Stomach smooth muscle (tissue), 2 donors: ENCODE data around the gene GPSM1.

Source experiments
- H3K27ac ChIP-seq: one replicate; pipeline ENCODE4 v1.7.0; 2013; ENCODE audit warnings: mild to moderate bottlenecking, low read length, inconsistent platforms
- H3K27me3 ChIP-seq, 2 donors: one replicate each; pipeline ENCODE4 v1.7.0; 2013; ENCODE audit warnings: low read length in 2 of 2; ENCODE audit not compliant: insufficient read depth in 2 of 2, control insufficient read depth in 1 of 2
- H3K36me3 ChIP-seq, 2 donors: one replicate each; pipeline ENCODE4 v1.7.0; 2013; ENCODE audit warnings: low read length in 2 of 2; ENCODE audit not compliant: control insufficient read depth in 2 of 2, insufficient read depth in 2 of 2
- H3K4me1 ChIP-seq: one replicate; pipeline ENCODE4 v1.7.0; 2013; ENCODE audit warnings: low read length; ENCODE audit not compliant: control insufficient read depth, insufficient read depth
- H3K4me3 ChIP-seq, 2 donors: one replicate each; pipeline ENCODE4 v1.7.0; 2013; ENCODE audit warnings: low read length in 2 of 2
- H3K9ac ChIP-seq, 2 donors: one replicate each; pipeline ENCODE4 v1.7.0; 2013; ENCODE audit warnings: low read length in 2 of 2, mild to moderate bottlenecking in 1 of 2
- H3K9me3 ChIP-seq, 2 donors: one replicate each; pipeline ENCODE4 v1.7.0; 2013; ENCODE audit warnings: low read length in 2 of 2; ENCODE audit not compliant: control insufficient read depth in 2 of 2
- donor health status: healthy.
- donor health status: Pancreatic carcinoma.

GPSM1 gene

DNA sequence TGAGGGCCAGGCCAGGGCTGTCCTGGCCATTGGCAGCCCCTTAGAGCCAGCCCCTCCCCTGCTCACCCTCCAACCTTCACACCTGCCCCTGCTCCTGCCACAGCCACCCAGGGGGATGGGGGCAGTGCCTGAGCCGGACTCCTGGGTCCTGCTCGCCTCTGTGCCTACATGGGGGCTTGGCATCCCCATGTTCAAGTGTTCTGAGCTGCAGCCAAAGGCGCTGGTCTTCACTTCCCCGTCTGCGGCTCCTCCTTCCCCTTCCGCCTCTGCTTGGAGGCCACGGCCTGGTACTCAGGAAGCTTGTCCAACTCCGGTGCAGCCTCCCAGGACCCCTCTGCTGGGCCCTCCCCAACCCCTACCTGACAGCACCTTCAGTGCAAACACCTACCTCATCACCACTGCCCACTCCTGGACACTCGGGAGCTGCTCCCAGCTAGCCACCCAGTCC lies 38.5 kb downstream of the GPSM1 start:
- Histone ChIP-seq H3K27me3 (peaks cover 0 to 6% of the 10 kb centered on the region in 2 donors), H3K27ac (no peak overlapping the region), H3K4me1 (peaks cover 28% of the 10 kb centered on the region), H3K9me3 (no peaks in the 10 kb centered on the region), H3K4me3 (no peak overlapping the region), H3K36me3 (no peaks in the 10 kb centered on the region), H3K9ac (no peak overlapping the region)

- Histone ChIP-seq H3K9ac (no peak overlapping the region), H3K4me3 (no peak overlapping the region), H3K27ac (no peak overlapping the region), H3K9me3 (no peaks in the 10 kb centered on the region), H3K36me3 (no peaks in the 10 kb centered on the region), H3K4me1 (peaks cover 18% of the 10 kb centered on the region), H3K27me3 (peaks cover 0 to 6% of the 10 kb centered on the region in 2 donors)
These were observed 39.5 kb downstream of the GPSM1 start for GRCh38 chr9:136366826-136367225.

DNA sequence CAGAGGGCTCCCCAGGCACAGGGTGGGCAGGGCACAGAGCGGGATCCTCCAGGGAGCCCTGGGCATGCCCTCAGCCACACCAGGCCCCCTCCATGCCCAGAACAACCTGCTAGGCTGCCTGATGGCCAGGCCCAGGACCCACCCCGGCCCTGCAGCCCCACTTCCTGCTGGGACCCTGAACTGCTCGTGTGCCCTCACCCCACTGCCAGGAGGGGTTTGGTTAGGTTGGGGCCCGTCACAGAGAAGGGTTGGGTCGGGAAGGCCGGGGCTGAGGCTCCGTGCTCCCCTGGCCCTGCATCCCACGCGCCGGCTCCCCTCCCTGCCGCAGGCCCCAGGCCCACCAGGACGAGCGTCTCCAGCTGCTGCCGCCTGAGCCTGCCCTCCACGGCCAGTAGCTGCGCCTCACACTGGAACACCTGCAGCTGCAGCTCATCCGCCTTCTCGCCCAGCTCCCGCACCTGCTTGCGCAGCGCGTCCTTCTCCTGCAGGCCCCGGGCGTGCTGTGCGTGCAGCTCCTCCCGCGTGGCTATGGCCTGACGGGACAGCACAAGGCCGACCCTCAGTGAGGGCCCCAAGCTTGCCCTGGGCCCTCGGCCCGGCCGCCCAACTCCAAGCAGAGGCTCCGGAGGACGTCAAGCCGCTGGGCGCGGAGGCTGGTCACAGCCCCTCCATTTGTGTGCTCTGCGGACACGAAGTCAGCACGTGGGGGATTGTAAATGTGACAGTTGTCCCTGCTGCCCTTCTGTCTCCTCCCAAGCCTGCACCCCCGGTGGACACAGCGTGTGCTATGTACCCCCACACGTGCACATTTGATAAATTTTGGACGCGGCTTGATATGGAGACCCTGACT lies 40.2 kb downstream of the GPSM1 start:
- H3K4me1 ChIP-seq, result peaks cover 14% of the 10 kb centered on the region
- no peak overlapping the region for H3K27ac ChIP-seq
- peaks cover 0 to 6% of the 10 kb centered on the region in 2 donors for H3K27me3 ChIP-seq
- no peaks in the 10 kb centered on the region for H3K36me3 ChIP-seq
- H3K4me3 ChIP-seq, result no peak overlapping the region
- H3K9ac ChIP-seq, result no peak overlapping the region
- H3K9me3 ChIP-seq, result no peaks in the 10 kb centered on the region

DNA sequence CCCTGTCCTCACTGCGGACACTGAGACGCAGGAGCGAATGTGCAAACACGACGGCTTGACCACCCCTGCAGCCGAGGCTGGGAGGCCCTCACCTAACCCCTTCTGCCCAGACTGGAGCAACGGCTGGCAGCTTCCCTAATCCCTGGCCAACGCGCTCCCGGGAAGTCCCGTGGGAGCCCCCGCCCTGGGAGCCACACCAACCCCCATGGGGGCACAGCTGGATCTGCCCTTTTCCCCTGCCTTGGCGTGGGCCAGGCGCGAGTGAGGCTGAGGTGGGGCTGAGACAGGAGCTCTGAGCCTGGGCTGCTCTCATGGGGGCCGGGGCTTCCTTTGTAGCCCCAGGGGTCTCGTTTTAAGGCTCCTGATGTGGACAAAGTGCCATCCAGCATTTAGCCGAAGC lies 40.9 kb downstream of the GPSM1 start:
- peaks cover 0 to 6% of the 10 kb centered on the region in 2 donors for H3K27me3 ChIP-seq
- H3K27ac ChIP-seq, result no peak overlapping the region
- H3K4me3 ChIP-seq, result no peak overlapping the region
- no peaks in the 10 kb centered on the region for H3K9me3 ChIP-seq
- no peaks in the 10 kb centered on the region for H3K36me3 ChIP-seq
- peaks cover 13% of the 10 kb centered on the region for H3K4me1 ChIP-seq
- no peak overlapping the region for H3K9ac ChIP-seq

- Histone ChIP-seq H3K27me3 (no peaks in the 10 kb centered on the region), H3K4me1 (peaks cover 8% of the 10 kb centered on the region), H3K9ac (no peak overlapping the region), H3K9me3 (no peaks in the 10 kb centered on the region), H3K27ac (no peak overlapping the region), H3K4me3 (no peak overlapping the region), H3K36me3 (peaks cover 0 to 2% of the 10 kb centered on the region in 2 donors)
These were observed 42.7 kb downstream of the GPSM1 start for GRCh38 chr9:136370037-136370436.

GRCh38 chr9:136370687-136371532 lies 43.6 kb downstream of the GPSM1 start:
- Histone ChIP-seq H3K36me3 (peaks cover 0 to 2% of the 10 kb centered on the region in 2 donors), H3K9ac (no peak overlapping the region), H3K4me1 (peaks cover 10% of the 10 kb centered on the region), H3K27me3 (no peaks in the 10 kb centered on the region), H3K27ac (no peak overlapping the region), H3K9me3 (no peaks in the 10 kb centered on the region), H3K4me3 (no peak overlapping the region)

DNA sequence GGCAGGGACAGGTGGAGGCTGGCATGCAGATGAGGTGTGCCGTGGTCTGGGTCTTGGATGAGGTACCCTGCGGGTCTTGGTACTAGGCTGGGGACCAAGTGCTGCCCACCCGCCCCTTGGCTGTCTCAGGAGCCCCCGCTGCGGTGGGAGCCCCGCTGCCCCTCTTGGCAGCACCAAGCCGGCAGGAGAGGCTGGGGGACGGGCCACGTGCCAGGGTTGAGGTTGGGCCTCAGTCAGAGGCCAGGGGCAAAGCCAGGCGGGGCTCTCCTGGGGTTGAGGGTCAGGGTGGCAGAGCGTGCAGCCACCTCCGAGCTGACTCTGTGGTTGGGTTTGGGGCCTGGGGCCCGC lies 44.2 kb downstream of the GPSM1 start:
- Histone ChIP-seq H3K27ac (no peak overlapping the region), H3K9me3 (no peaks in the 10 kb centered on the region), H3K4me3 (no peak overlapping the region), H3K9ac (no peak overlapping the region), H3K4me1 (peaks cover 10% of the 10 kb centered on the region), H3K27me3 (no peaks in the 10 kb centered on the region), H3K36me3 (peaks cover 0 to 2% of the 10 kb centered on the region in 2 donors)

GRCh38 chr9:136372006-136372405 lies 44.7 kb downstream of the GPSM1 start:
- H3K4me3 ChIP-seq, result no peak overlapping the region
- H3K4me1 ChIP-seq, result peaks cover 10% of the 10 kb centered on the region
- no peak overlapping the region for H3K27ac ChIP-seq
- no peaks in the 10 kb centered on the region for H3K9me3 ChIP-seq
- H3K27me3 ChIP-seq, result no peaks in the 10 kb centered on the region
- peaks cover 0 to 2% of the 10 kb centered on the region in 2 donors for H3K36me3 ChIP-seq
- no peak overlapping the region for H3K9ac ChIP-seq

- Histone ChIP-seq H3K27ac (no peak overlapping the region), H3K9me3 (no peaks in the 10 kb centered on the region), H3K36me3 (peaks cover 0 to 2% of the 10 kb centered on the region in 2 donors), H3K4me1 (peaks cover 10% of the 10 kb centered on the region), H3K4me3 (peak overlapping the region in 1 of 2 donors; percentile 35), H3K9ac (no peak overlapping the region), H3K27me3 (no peaks in the 10 kb centered on the region)
These were observed 45.4 kb downstream of the GPSM1 start for GRCh38 chr9:136372561-136373299.
